H1 (cell line): ENCODE measurements around the gene ATF7. TPM values are rescaled to one million over a fixed set of nuclear protein-coding genes. Genes with fewer than 3 reads are reported as not detected.

Experiments used
- CTCF ChIA-PET: fragments of 300-600 bp; sonication (Branson Sonifier 250); formaldehyde crosslinking; loops from one replicate; lab custom pipeline; 2021; ENCODE audit not compliant: partially characterized antibody; lab: Charles Lee
- POLR2A ChIA-PET: fragments of 300-600 bp; sonication (Branson Sonifier 250); formaldehyde crosslinking; loops from one replicate; lab custom pipeline; 2021; ENCODE audit warnings: inconsistent platforms; ENCODE audit not compliant: partially characterized antibody; lab: Charles Lee
- DNase-seq, 2 experiments: peaks; one replicate each; pipeline versions ENCODE4 v3.0.0 to v3.0.0-alpha.2; 2010 to 2022; ENCODE audit warnings: low spot score in 2 of 2, low read depth in 1 of 2, mixed read lengths in 1 of 2
- FAIRE-seq: peaks from 2 replicates; lab custom pipeline; 2011; peaks lifted over from hg19 to GRCh38; lab: Jason Lieb, UNC
- H2AFZ ChIP-seq: 2 replicates; pipeline ENCODE4 v1.8.1; 2012; ENCODE audit warnings: low read length, inconsistent platforms
- H2AK5ac ChIP-seq: 2 replicates; pipeline ENCODE4 v1.6.1; 2013; ENCODE audit warnings: low read depth, low read length
- H2BK120ac ChIP-seq: replicated peaks from 2 replicates; pipeline ENCODE3; 2013; ENCODE audit warnings: low read depth, low read length, inconsistent platforms
- H2BK12ac ChIP-seq: 2 replicates; pipeline ENCODE4 v1.6.1; 2013; ENCODE audit warnings: low read depth, low read length
- H2BK15ac ChIP-seq: 2 replicates; pipeline ENCODE4 v1.6.1; 2013; ENCODE audit warnings: low read length
- H2BK20ac ChIP-seq: 2 replicates; pipeline ENCODE4 v1.6.1; 2013; ENCODE audit warnings: low read length
- H2BK5ac ChIP-seq: 2 replicates; pipeline ENCODE4 v1.6.1; 2013; ENCODE audit warnings: low read depth, low read length
- H3K14ac ChIP-seq: 2 replicates; pipeline ENCODE4 v1.6.1; 2013; ENCODE audit warnings: inconsistent platforms; ENCODE audit not compliant: insufficient read length
- H3K18ac ChIP-seq: 2 replicates; pipeline ENCODE4 v1.6.1; 2013; ENCODE audit warnings: low read length; ENCODE audit errors: extremely low read depth
- H3K23ac ChIP-seq: 2 replicates; pipeline ENCODE4 v1.6.1; 2013; ENCODE audit warnings: inconsistent platforms; ENCODE audit not compliant: insufficient read length
- H3K23me2 ChIP-seq: 2 replicates; pipeline ENCODE4 v1.6.1; 2013; ENCODE audit warnings: low read depth, low read length
- H3K27ac ChIP-seq: 2 replicates; pipeline ENCODE4 v1.6.1; 2011; ENCODE audit warnings: low read depth, low read length, inconsistent platforms
- H3K27me3 ChIP-seq, 4 experiments: replicated peaks in 1 of 4; 1 replicate in 1 of 4; 2 replicates in 3 of 4; pipeline versions ENCODE4 v1.6.1 to v1.8.1; 2011 to 2013; ENCODE audit warnings: low read length in 3 of 4, mild to moderate bottlenecking in 3 of 4, inconsistent platforms in 2 of 4, mixed read lengths in 2 of 4, moderate library complexity in 1 of 4; ENCODE audit not compliant: control insufficient read depth in 3 of 4, insufficient read depth in 3 of 4; ENCODE audit errors: extremely low read depth in 1 of 4
- H3K36me3 ChIP-seq, 4 experiments: 2 replicates each; pipeline versions ENCODE4 v1.6.1 to v1.8.1; 2011 to 2013; ENCODE audit warnings: mild to moderate bottlenecking in 4 of 4, low read length in 3 of 4, moderate library complexity in 2 of 4, control low read depth in 1 of 4, inconsistent platforms in 1 of 4; ENCODE audit not compliant: insufficient read depth in 4 of 4, control insufficient read depth in 2 of 4
- H3K4ac ChIP-seq: replicated peaks from 2 replicates; pipeline ENCODE3; 2013; ENCODE audit warnings: low read length, low read depth, mixed read lengths, inconsistent platforms; ENCODE audit not compliant: insufficient read length
- H3K4me1 ChIP-seq, 4 experiments: replicated peaks in 1 of 4; 1 replicate in 1 of 4; 2 replicates in 3 of 4; pipeline versions ENCODE4 v1.6.1 to v1.8.1; 2011 to 2013; ENCODE audit warnings: low read length in 3 of 4, inconsistent platforms in 2 of 4, mixed read lengths in 1 of 4; ENCODE audit not compliant: insufficient read depth in 4 of 4, control insufficient read depth in 3 of 4
- H3K4me2 ChIP-seq, 2 experiments: 2 replicates each; pipeline versions ENCODE4 v1.6.1 to v1.8.1; 2011 to 2013; ENCODE audit warnings: low read depth in 2 of 2, low read length in 2 of 2, control low read depth in 1 of 2, inconsistent platforms in 1 of 2, mild to moderate bottlenecking in 1 of 2; ENCODE audit not compliant: insufficient read depth in 1 of 2
- H3K4me3 ChIP-seq, 4 experiments: fragments of 200-600, 300-600 bp in 1 of 4; sonication (generic), shearing (Covaris generic), sonication (Bioruptor Twin) in 1 of 4; 2 replicates each; pipeline versions ENCODE4 v1.5.1 to v1.8.1; 2011 to 2016; ENCODE audit warnings: low read length in 4 of 4, low read depth in 3 of 4, control low read depth in 2 of 4, inconsistent platforms in 2 of 4, mild to moderate bottlenecking in 2 of 4, mixed read lengths in 1 of 4, moderate library complexity in 1 of 4; ENCODE audit not compliant: insufficient read depth in 2 of 4; ENCODE audit errors: extremely low read depth in 1 of 4
- H3K56ac ChIP-seq: replicated peaks from 2 replicates; pipeline ENCODE3; 2013; ENCODE audit warnings: low read depth, mild to moderate bottlenecking, mixed read lengths, low read length, inconsistent platforms; ENCODE audit not compliant: insufficient read length
- H3K79me1 ChIP-seq: 2 replicates; pipeline ENCODE4 v1.6.1; 2013; ENCODE audit warnings: low read depth, low read length, control low read depth
- H3K79me2 ChIP-seq, 2 experiments: 2 replicates each; pipeline versions ENCODE4 v1.6.1 to v1.8.1; 2012 to 2013; ENCODE audit warnings: low read length in 2 of 2, mild to moderate bottlenecking in 2 of 2, inconsistent platforms in 1 of 2; ENCODE audit not compliant: insufficient read depth in 2 of 2, control insufficient read depth in 1 of 2
- H3K9ac ChIP-seq, 4 experiments: replicated peaks in 1 of 4; 1 replicate in 1 of 4; 2 replicates in 3 of 4; pipeline versions ENCODE4 v1.6.1 to v1.8.1; 2011 to 2013; ENCODE audit warnings: low read depth in 3 of 4, low read length in 3 of 4, control low read depth in 2 of 4, mild to moderate bottlenecking in 2 of 4, moderate library complexity in 2 of 4, inconsistent platforms in 1 of 4; ENCODE audit errors: extremely low read depth in 1 of 4
- H3K9me3 ChIP-seq, 2 experiments: 2 replicates each; pipeline versions ENCODE4 v1.6.1 to v1.8.1; 2012 to 2013; ENCODE audit warnings: mild to moderate bottlenecking in 2 of 2, moderate library complexity in 2 of 2, control low read depth in 1 of 2, inconsistent platforms in 1 of 2, low read depth in 1 of 2, low read length in 1 of 2, mixed read lengths in 1 of 2; ENCODE audit not compliant: insufficient read depth in 2 of 2
- H4K20me1 ChIP-seq, 2 experiments: replicated peaks in 1 of 2; 2 replicates each; pipeline versions ENCODE3 to v1.8.1; 2011 to 2013; ENCODE audit warnings: inconsistent platforms in 2 of 2, low read length in 2 of 2, mild to moderate bottlenecking in 1 of 2; ENCODE audit not compliant: insufficient read depth in 2 of 2, control insufficient read depth in 1 of 2
- H4K5ac ChIP-seq: 2 replicates; pipeline ENCODE4 v1.6.1; 2013; ENCODE audit warnings: low read length, low read depth, mixed read lengths, inconsistent platforms; ENCODE audit not compliant: insufficient read length
- H4K8ac ChIP-seq: 2 replicates; pipeline ENCODE4 v1.8.0; 2013; ENCODE audit warnings: mild to moderate bottlenecking, moderate library complexity, low read length, inconsistent platforms; ENCODE audit not compliant: insufficient read depth; ENCODE audit errors: extremely low read depth
- H4K91ac ChIP-seq: replicated peaks from 2 replicates; pipeline ENCODE3; 2013; ENCODE audit warnings: low read length, mixed read lengths, inconsistent platforms; ENCODE audit not compliant: insufficient read length
- ATF3 ChIP-seq: IDR thresholded peaks from 2 replicates; pipeline ENCODE4 v1.6.1; 2011; ENCODE audit warnings: low read depth, mild to moderate bottlenecking, low read length; ENCODE audit not compliant: insufficient read depth
- BRCA1 ChIP-seq: IDR thresholded peaks from 2 replicates; pipeline ENCODE4 v1.6.1; 2012; ENCODE audit warnings: low read depth, low read length, improper control_type of control experiment
- CHD2 ChIP-seq: IDR thresholded peaks from 2 replicates; pipeline ENCODE4 v1.6.1; 2012; ENCODE audit warnings: low read length, improper control_type of control experiment
- CREB1 ChIP-seq: IDR thresholded peaks from 2 replicates; pipeline ENCODE4 v1.6.1; 2012; ENCODE audit warnings: inconsistent platforms
- CTBP2 ChIP-seq: IDR thresholded peaks from 2 replicates; pipeline ENCODE4 v1.7.0; 2011; ENCODE audit warnings: borderline replicate concordance, mild to moderate bottlenecking, moderate library complexity, mixed read lengths, low read length; ENCODE audit not compliant: insufficient read depth, insufficient read length
- E2F6 ChIP-seq: IDR thresholded peaks from 2 replicates; pipeline ENCODE4 v1.6.1; 2012; ENCODE audit warnings: inconsistent platforms
- EP300 ChIP-seq, 2 experiments: IDR thresholded peaks; 1 replicate in 1 of 2; 2 replicates in 1 of 2; pipeline ENCODE4 v1.6.1; 2011 to 2012; ENCODE audit warnings: low read depth in 2 of 2, low read length in 2 of 2, mild to moderate bottlenecking in 2 of 2, borderline replicate concordance in 1 of 2, inconsistent platforms in 1 of 2, moderate library complexity in 1 of 2
- HDAC6 ChIP-seq: IDR thresholded peaks from one replicate; pipeline ENCODE4 v1.7.1; 2012; ENCODE audit warnings: low read depth, mild to moderate bottlenecking, inconsistent platforms, low read length, moderate library complexity
- POLR2AphosphoS5 ChIP-seq: IDR thresholded peaks from 2 replicates; pipeline ENCODE4 v1.6.1; 2011; ENCODE audit warnings: low read depth, low read length
- POU5F1 ChIP-seq: IDR thresholded peaks from 2 replicates; pipeline ENCODE4 v1.6.1; 2011; ENCODE audit warnings: low read depth, mild to moderate bottlenecking, low read length, moderate library complexity
- SP4 ChIP-seq: IDR thresholded peaks from 2 replicates; pipeline ENCODE4 v1.6.1; 2012; ENCODE audit warnings: low read length, inconsistent platforms
- USF2 ChIP-seq: IDR thresholded peaks from 2 replicates; pipeline ENCODE4 v1.6.1; 2011; ENCODE audit warnings: low read length, improper control_type of control experiment
- WGBS, 2 experiments: shearing (Covaris generic) in 1 of 2; methylation state at CpG; one replicate each; pipeline versions ENCODE4 v1.1.6 to v1.1.7; 2013 to 2015; ENCODE audit warnings: low lambda C conversion rate in 2 of 2, mixed read lengths in 2 of 2, inconsistent platforms in 1 of 2, low coverage in 1 of 2, missing lambda C conversion rate in 1 of 2; ENCODE audit not compliant: insufficient replicate concordance in 2 of 2, insufficient coverage in 1 of 2, insufficient read length in 1 of 2; ENCODE audit errors: extremely low coverage in 1 of 2, missing lambda C conversion rate in 1 of 2; 5-methylcytosine and 5-hydroxymethylcytosine counted together
- polyA plus RNA-seq, 7 experiments: library from polyadenylated mRNA; depleted of rRNA in 3 of 7; stranded (reverse) in 5 of 7; unstranded in 2 of 7; fragments of >200 nt in 5 of 7; fragments of 200-250 nt in 2 of 7; gene quantifications; 1 replicate in 5 of 7; 2 replicates in 1 of 7; 4 replicates in 1 of 7; pipeline versions ENCODE4 v1.2.1 to v1.2.3, GENCODE V29; 2011 to 2013; ENCODE audit warnings: missing spikeins in 2 of 7, mixed read lengths in 2 of 7
- total RNA-seq: library from RNA; stranded (reverse); fragmentation: NEBNext Ultra II Directional; extraction: Animal tissue kit (Norgen Biotek cat#: 25700); gene quantifications from 2 replicates; pipeline ENCODE4 v1.2.1, GENCODE V29; 2021

Gene ATF7
- total and polyA plus RNA-seq, 2 of the 8 experiments (the other 6 are each of a cell fraction or from before 2014, with no cell fraction given) = 10.1 to 16.6 TPM

DNA sequence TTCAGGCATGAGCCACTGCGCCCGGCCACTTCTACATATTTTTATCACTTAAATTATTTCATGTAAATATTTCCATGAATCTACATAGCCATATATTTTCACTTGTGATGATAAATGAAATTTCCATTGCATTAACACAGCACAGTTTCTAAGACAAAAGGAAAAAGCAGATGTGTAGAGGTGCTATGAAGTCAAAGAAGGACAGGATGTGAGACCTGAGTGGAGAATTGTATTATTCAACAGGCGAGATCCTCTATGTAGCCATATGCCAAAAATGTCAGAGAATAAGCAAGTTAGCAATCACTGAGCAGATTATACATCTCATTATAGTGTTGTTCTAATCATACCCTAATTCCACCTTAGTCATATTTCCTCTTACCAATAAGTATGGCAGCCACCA, 38.1 kb downstream of the ATF7 start:
- H2BK15ac ChIP-seq = no peak overlapping the region
- H4K91ac ChIP-seq = no peak overlapping the region
- H4K8ac ChIP-seq = no peak overlapping the region
- no peak overlapping the region for H3K14ac ChIP-seq
- H2AFZ ChIP-seq = no peak overlapping the region
- peaks cover 0 to 1% of the 10 kb centered on the region in 2 experiments for H4K20me1 ChIP-seq
- no peak overlapping the region for H4K5ac ChIP-seq
- H3K4ac ChIP-seq = no peak overlapping the region
- H3K18ac ChIP-seq = no peak overlapping the region
- H3K23me2 ChIP-seq = no peaks in the 10 kb centered on the region
- ChIA-PET CTCF (no interaction called here), POLR2A (interaction anchor here (0.6 kb wide), 1 partner anchor 207 kb away, joined by 3 read pairs; no protein-coding TSS in a partner anchor)
- DNase-seq (no peak), FAIRE-seq (no peak)
- no peak overlapping the region for H2AK5ac ChIP-seq
- H3K9ac ChIP-seq = no peak overlapping the region
- no peak overlapping the region for H2BK120ac ChIP-seq
- no peak overlapping the region for H3K27ac ChIP-seq
- no peak overlapping the region for H2BK12ac ChIP-seq
- no peaks in the 10 kb centered on the region for H3K79me2 ChIP-seq
- H3K4me1 ChIP-seq = peaks cover 0 to 6% (median 0%) of the 10 kb centered on the region in 4 experiments; a peak in 2 of 7 replicates
- H3K27me3 ChIP-seq = no peaks in the 10 kb centered on the region
- H2BK5ac ChIP-seq = no peak overlapping the region
- no peak overlapping the region for H2BK20ac ChIP-seq
- H3K79me1 ChIP-seq = peaks cover 2% of the 10 kb centered on the region; the same call in 1 of the 2 replicates
- no peaks in the 10 kb centered on the region for H3K9me3 ChIP-seq
- no peak overlapping the region for H3K4me2 ChIP-seq
- WGBS, 2 experiments = 96% methylated on average over 3 of the region's 3 CpGs; no CpG with 5 or more reads in 1 of the 2 experiments
- no peaks in the 10 kb centered on the region for H3K36me3 ChIP-seq
- H3K56ac ChIP-seq = no peak overlapping the region
- H3K23ac ChIP-seq = no peak overlapping the region
- H3K4me3 ChIP-seq = no peak overlapping the region
- no peak for TF ChIP-seq CREB1
- no peak for TF ChIP-seq SP4
- TF ChIP-seq USF2 = no peak
- no peak for TF ChIP-seq EP300 (IDR thresholded peaks at IDR 0.05; ENCODE audit: borderline replicate concordance in 1 of 2, low read depth in 2 of 2, low read length in 2 of 2)
- TF ChIP-seq ATF3 = no peak
- TF ChIP-seq HDAC6 = no peak
- no peak for TF ChIP-seq CTBP2
- no peak for TF ChIP-seq POU5F1
- TF ChIP-seq CHD2 = no peak
- no peak for TF ChIP-seq BRCA1
- no peak for TF ChIP-seq POLR2AphosphoS5
- no peak for TF ChIP-seq E2F6
